Gastroesophageal sphincter (tissue), 3 donors: ENCODE results near the gene PRKAB2.

Experiments
- CTCF ChIP-seq, 4 experiments: fragments of 200-600 bp in 2 of 4; fragments of 450-650 bp in 2 of 4; sonication (generic) in 1 of 4; IDR thresholded peaks; one replicate each; pipeline ENCODE4 v1.5.1; 2017 to 2019; ENCODE audit warnings: antibody characterized with exemption in 4 of 4, mild to moderate bottlenecking in 2 of 4, moderate library complexity in 2 of 4
- EP300 ChIP-seq: sonication (generic); formaldehyde crosslinking; IDR thresholded peaks from one replicate; pipeline ENCODE4 v1.6.1; 2017; ENCODE audit warnings: antibody characterized with exemption, mild to moderate bottlenecking
- POLR2AphosphoS5 ChIP-seq: sonication (generic); formaldehyde crosslinking; IDR thresholded peaks from one replicate; pipeline ENCODE4 v1.6.1; 2017; ENCODE audit warnings: antibody characterized with exemption

GRCh38 chr1:147216124-147216523 lies 43.9 kb upstream of the PRKAB2 start:
- TF ChIP-seq CTCF (IDR thresholded peaks at IDR 0.05), result no peak
- no peak for TF ChIP-seq POLR2AphosphoS5
- no peak for TF ChIP-seq EP300
